Epithelial cell of esophagus (primary cell): Measurements from ENCODE around the gene NCMAP.

Source experiments
- DNase-seq: peaks from one replicate; pipeline ENCODE4 v3.0.0; 2010; ENCODE audit warnings: low read depth
- H3K4me3 ChIP-seq: 2 replicates; pipeline ENCODE4 v1.5.1; 2011; ENCODE audit warnings: mild to moderate bottlenecking, low read length, control low read depth
- CTCF ChIP-seq: IDR thresholded peaks from 2 replicates; pipeline ENCODE4 v1.5.1; 2011; ENCODE audit warnings: low read depth, mild to moderate bottlenecking, low read length, control low read depth, inconsistent platforms; ENCODE audit not compliant: insufficient read depth; ENCODE audit errors: missing control alignments

The NCMAP gene

DNA sequence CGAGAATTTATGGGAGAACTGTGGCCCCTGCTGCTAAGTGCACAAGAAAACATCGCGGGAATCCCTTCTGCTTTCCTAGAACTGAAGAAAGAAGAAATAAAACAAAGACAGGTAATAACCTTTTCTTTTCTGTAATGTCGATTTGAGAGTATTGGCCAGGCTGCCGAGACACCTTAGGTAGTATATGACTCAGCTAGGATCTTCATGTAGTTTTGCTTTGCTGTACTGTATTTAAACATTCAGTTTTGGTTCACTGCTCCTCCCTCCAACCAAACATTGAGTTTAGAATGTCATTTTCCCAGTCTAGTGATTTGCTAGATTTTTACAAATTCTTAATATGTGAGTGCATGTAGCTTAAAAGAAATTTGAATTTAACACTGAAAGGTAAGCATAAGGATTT, 93.0 kb downstream of the NCMAP start:
- DNase-seq: no peak
- TF ChIP-seq CTCF: no peak
- no peak overlapping the region for H3K4me3 ChIP-seq

DNA sequence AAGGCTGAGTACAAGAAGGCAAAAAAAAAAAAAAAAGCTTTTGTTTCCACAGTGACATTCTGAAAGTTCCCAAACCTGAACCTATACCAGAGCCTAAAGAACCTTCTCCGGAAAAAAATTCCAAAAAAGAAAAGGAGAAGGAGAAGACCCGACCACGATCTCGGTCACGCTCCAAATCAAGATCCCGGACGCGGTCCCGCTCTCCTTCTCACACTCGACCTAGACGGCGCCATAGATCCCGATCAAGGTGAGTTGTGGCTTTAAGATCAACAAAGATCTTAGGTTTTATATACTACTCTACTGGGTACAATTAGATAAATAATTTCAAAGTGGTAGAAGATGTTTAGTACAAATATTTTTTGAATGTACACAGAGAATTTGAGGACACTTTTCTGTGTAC, 96.5 kb downstream of the NCMAP start:
- no peak for TF ChIP-seq CTCF
- no peak for DNase-seq
- H3K4me3 ChIP-seq: no peak overlapping the region

- no peak overlapping the region for H3K4me3 ChIP-seq
- TF ChIP-seq CTCF: no peak
- no peak for DNase-seq
Measured at GRCh38 chr1:24654010-24654409, 98.1 kb downstream of the NCMAP start.

DNA sequence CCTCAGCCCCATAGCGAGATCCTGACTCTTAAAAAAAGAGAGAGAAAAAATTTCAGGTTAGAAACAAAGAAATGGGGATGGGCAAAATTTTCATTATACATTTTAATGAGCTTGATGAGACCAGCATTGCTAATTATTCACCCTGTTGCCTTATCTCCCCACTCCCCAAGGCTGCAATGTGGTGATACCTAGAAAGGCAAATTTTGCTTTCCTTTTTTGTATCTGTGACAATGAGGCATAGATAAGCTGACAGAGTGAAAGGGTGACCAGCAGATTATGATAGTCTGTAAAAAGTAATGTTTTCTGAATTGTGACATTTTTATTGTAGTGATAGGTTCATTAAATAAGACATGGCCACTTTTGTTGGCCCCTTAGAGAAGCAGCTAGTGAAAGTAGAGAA, 100.2 kb downstream of the NCMAP start:
- no peak for TF ChIP-seq CTCF
- H3K4me3 ChIP-seq: no peak overlapping the region
- DNase-seq: no peak

- DNase-seq: no peak
- no peak for TF ChIP-seq CTCF
- H3K4me3 ChIP-seq: no peak overlapping the region
Measured at GRCh38 chr1:24657781-24658180, 101.9 kb downstream of the NCMAP start.
